NCI-H82 (cell line): ENCODE data around the gene JMY.

Source experiments
- DNase-seq: peaks from one replicate; lab custom pipeline; 2025; lab: John Stamatoyannopoulos, UW

The JMY gene

DNA sequence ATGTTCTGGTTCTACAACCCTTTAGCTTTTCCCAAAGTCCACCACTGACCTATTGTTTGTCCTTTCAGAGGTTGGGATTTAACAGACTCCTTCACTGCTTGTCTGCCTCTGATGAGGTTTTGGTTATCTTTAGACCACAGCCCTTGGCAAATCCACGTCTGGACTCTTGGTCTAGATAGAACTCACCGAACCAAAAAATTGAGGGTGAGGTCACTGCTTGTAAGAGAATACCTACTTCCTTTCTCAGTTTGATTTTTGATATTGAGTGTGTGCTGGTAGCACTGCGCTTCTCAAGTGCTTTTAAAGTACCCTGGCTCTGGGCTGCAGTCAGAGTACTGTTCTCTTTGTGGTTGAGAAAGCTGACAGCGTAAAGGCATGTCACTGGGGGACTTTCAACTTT is 61.7 kb downstream of the JMY start:
- DNase-seq: no peak

DNA sequence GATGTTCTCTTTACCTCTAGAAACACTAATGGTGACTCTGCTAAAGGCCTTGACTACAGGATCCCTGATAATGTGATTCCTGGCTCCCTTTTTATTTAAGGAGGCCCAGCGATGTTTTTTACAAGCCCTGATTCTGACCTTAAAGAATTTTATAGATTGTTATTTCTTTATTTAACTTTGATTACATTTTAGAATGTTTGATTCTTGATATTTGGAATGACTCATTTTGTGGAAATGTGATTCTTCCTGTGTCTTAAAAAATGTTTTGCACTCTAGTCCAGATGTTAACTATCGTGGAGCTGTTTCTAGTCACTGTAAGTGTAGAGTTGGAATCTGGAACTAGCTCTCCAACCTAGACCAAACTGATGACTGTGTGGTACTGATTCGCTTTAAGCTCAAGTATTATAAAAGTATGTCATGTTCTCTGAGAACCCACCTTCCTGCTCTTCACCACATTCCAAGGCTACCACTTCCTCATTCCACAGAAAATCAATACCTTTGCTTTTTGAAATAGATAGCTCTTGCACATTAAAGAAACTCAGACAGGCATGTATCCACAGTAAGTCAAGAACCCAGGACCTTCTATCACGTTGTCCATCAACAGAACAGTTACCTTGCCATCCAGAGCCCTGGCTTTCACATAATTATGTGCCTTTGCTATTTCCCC is 65.2 kb downstream of the JMY start:
- DNase-seq: no peak

DNA sequence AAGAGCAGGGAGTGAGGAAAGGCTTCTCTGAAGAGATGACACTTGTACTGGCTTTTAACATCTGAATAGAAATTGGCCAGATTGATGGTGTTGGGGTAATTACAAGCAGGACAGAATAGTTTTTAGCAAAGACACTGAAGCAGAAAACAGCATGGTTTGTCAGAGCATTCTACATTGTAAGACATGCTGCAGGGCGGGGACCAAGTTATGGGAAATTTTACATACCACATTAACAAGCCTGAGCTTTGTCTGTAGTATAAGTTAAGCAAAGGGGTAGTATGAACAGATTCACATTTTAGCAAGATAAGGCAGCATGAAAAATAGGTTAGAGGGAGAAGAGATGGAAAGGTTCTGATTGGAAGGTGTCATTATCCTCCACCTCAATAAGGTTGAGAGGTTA is 66.5 kb downstream of the JMY start:
- no peak for DNase-seq

DNA sequence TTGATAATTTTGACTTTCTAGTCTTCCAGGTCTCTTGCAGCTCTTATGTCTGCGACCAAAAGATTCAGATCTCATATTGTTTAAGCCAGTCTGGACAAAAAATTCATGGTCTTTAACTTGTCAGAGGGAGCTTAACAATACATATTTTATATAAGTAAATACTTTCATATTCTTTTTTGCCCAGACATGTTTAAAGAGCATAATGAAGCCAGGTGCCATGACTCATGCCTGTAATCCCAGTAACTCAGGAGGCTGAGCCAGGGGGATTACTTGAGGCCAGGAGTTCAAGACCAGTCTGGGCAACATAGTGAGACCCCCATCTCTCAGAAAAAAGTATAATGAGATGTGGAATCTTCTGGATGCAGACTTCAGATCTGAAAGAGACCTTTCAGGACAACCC is 69.8 kb downstream of the JMY start:
- no peak for DNase-seq

DNA sequence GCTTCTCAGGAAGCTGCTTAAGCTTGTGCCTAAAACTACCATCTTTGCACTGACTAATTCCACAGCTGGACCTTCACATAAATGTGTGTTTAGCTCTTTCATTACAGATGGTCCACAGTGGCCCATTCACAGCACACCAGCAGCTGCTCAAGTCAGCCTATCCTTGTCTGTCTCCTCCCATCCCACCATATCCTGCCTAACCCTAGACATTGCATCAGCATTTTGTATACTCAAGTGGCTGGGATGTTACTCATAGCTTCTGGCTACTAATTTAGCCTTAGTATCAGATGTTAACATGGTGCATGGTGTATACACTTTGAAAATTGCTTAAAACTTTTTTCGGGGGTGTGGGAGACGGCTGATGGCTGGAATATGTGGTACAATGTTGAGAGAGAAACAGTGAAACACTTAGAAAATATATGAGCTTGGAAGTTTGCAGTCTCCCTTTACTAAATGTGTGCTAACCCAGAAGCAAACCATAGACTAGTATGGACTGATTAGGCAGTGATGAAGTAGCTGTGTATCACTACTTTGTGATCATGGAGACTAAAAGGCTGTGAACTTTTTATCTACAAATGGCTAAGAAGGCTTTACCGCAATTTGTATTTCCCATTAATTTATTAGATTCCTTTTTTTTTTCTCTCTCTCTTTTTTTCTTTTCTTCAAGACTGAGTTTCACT is 83.1 kb downstream of the JMY start:
- peak; percentile 9 for DNase-seq

DNA sequence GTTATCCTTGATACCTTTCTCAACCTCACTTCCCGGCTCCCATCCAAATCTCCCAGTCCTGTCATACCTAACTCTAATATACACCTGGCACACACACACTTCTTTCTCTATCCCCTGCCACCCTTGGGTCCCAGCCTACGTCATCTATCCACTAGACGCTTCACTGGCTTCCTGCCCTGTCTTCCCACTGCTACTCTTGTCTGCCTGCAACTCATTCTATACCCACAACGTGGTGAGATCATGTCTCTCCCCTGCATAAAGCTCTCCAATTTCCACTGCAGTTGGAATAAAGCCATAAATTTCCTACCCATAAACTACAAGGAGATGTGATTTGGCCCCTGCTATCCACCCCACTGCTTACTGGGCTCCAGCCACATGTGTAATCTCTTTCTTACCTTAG is 93.5 kb downstream of the JMY start:
- no peak for DNase-seq

DNA sequence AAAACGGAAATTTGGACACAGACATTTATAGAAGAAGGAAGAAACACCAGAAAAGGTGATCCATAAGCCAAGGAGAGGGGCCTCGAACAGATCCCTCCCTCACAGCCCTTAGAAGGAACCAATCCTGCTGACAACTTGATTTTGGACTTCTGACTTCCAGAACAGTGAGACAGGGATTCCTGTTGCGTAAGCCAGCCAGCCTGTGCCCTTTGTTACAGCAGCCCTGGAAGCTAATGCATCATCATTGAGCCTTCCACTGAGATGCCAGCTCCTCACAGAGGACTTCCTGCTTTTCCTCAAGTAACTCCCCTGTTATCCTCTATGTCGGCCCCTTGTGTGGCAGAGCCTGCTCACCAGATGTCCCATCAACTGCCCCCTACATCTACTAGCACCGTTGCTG is 94.1 kb downstream of the JMY start:
- DNase-seq: peak; percentile 13

DNA sequence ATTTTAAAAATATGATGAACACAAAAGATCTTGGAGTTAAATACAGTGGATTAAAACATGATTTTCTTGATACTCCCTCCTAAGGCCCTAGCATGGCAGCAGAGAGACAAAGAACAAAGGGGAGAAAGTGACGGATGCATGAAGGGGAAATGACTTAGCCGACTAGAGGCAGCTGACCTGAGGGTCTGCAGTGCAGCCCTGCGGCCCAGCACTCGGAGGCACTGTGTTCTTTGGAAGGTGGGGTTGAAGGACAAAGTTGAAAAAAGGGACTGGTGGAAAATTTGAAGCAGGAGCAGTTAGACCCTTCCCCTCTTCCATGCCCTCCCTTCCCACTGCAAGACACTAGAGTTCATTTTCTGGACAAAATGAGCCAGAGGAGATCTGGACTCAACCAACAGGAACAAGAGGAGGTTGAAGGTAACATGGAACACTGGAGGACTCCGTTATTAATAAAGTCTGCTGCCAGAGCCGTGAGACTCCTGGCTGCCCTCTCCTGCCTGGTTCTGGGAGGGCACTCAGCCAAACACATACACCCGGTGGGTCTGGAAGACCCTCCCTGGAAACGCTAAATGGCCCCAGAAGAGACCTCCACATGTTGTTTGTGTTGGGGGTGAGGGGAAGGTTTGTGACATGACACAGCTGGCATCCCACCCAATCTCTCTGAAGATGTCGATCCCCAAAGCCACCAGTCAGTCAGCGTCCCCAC is 98.1 kb downstream of the JMY start:
- DNase-seq: peak; percentile 33

DNA sequence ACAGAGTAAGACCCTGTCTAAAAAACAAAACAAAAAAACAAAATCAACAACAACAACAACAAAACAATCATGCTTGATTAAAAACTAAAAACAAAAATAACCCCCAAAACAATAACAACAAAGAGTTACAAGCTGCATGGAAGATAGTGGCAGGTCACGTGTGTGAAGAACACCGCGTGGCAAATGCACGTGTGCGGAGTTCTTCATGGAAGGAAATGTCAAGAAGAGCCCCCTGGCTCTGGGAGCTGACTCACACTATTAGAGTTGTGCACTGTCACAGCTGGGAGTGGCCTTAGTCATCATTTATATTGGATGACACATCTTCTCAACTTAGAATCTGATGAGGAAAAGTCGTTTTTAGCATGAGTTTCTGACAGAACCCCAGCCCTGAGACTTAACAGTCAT is 110.5 kb downstream of the JMY start:
- no peak for DNase-seq

DNA sequence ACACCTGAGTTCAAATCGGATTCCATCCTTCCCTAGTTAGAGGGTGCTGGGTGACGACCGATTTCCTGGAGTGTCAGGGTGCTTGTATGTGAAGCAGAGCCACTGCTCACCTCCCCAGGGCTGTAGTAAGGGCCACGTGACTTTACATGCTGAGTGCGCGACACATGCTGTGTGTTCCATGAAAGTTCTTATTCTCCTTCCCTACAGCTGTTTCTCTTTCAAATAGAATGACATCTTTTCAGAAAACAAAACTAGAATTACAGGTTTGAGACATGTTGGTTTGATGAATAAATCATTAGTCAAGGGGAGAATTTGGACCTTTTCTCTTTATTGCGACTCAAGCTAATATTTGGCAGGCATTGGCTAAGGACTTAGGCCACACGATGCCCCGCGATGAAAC is 113.1 kb downstream of the JMY start:
- DNase-seq: no peak

DNA sequence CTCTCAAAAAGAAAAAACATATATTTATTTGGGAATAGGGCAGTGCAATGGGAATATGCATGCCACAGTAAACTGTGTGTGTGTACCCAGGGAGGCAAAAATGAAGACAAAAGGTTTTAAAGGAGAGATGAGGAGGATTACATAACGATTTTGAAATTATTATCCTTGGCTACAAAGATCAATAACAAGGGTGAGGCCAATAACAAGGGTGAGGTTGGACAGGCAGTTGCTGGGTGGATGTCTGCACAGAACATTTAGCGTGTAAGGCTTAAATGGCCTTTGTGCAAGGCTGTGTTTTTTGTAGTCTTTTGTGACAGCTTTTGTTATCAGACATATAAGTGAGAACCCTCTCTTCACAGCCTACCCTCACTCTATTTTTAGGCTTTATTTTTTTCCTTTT is 114.0 kb downstream of the JMY start:
- DNase-seq: no peak

DNA sequence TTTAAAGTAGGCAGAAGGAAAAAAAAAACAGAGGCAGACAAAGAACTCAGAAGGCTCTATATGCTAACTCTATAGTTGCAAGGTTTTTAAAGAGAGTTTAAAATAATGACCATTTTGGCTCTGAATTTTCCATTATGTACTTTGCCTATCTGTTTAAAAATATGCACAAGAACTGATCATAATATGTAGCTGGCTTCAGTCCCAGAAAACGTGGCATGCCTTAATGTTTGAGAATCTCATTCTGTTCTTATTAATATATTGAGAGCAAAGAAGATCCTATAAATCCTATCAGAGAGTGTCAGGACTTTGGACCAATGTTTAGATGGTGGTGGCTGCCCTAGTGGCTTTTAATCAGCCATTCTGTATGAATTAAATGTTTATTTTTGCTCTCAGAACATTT is 121.5 kb downstream of the JMY start:
- no peak for DNase-seq
